ENCODE results near the gene GOPC. TPM values are rescaled to one million over a fixed set of nuclear protein-coding genes. Genes with fewer than 3 reads are reported as not detected.
A peak's percentile ranks its signal among the peaks of the same experiment; 100 is the strongest.

GOPC gene
- total RNA-seq, 1 donor from 2014 or later = 33.4 TPM

DNA sequence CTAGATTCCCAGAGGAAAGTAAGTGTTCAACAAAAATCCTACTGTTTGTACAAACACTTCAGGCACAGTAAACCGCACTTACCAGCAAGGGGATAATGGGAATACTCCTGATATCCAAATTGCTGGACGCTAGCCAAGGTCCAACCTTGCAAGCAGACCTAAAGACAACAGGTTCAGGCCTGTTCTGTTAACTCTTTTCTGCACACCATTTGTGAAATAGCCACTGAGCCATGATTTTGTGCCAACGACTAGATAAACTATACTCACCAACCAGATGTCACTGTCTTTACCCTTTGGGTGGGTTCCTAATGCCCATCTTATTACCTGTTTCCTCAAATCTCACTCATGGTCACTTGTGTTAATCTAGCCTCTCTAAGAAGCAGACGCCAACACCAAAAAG, 43.5 kb downstream of the GOPC start:
- no peak overlapping the region for H3K4me3 Mint-ChIP-seq (ENCODE audit: unreplicated experiment)
- no peaks in the 10 kb centered on the region for H3K27me3 Mint-ChIP-seq (ENCODE audit: unreplicated experiment)
- H3K27ac Mint-ChIP-seq (ENCODE audit: unreplicated experiment) = peak overlapping the region; percentile 41
- H3K9me3 Mint-ChIP-seq (ENCODE audit: unreplicated experiment) = no peaks in the 10 kb centered on the region
- no peaks in the 10 kb centered on the region for H3K36me3 Mint-ChIP-seq (ENCODE audit: unreplicated experiment)
- no peak for DNase-seq
- peaks cover 2% of the 10 kb centered on the region for H3K4me1 Mint-ChIP-seq (ENCODE audit: low read depth, unreplicated experiment)
- TF ChIP-seq, protein P1, sequence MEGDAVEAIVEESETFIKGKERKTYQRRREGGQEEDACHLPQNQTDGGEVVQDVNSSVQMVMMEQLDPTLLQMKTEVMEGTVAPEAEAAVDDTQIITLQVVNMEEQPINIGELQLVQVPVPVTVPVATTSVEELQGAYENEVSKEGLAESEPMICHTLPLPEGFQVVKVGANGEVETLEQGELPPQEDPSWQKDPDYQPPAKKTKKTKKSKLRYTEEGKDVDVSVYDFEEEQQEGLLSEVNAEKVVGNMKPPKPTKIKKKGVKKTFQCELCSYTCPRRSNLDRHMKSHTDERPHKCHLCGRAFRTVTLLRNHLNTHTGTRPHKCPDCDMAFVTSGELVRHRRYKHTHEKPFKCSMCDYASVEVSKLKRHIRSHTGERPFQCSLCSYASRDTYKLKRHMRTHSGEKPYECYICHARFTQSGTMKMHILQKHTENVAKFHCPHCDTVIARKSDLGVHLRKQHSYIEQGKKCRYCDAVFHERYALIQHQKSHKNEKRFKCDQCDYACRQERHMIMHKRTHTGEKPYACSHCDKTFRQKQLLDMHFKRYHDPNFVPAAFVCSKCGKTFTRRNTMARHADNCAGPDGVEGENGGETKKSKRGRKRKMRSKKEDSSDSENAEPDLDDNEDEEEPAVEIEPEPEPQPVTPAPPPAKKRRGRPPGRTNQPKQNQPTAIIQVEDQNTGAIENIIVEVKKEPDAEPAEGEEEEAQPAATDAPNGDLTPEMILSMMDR (IDR thresholded peaks at IDR 0.05; ENCODE audit: partially characterized antibody, unreplicated experiment) = no peak

DNA sequence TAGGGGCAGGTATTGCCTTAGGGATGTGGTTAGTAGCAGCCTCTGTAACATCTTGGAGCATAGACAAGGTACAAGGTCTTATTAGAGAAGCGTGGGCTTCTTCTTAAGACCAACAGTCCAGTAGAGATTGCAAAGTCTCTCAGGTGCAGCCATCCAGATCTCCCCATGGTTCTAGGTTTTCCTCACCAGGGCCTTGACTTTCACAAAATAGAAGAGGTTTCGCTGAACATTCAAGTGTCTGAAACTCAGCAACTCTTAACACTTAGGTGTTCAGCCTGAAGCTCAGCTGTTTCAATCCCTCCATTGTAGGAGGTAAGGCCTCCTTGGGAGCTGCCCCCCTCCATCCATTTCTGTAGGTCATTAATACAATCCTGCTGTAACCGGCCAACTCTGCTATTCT, 44.4 kb downstream of the GOPC start:
- Mint-ChIP-seq H3K4me1 (ENCODE audit: low read depth, unreplicated experiment) (peaks cover 2% of the 10 kb centered on the region), H3K9me3 (ENCODE audit: unreplicated experiment) (no peaks in the 10 kb centered on the region), H3K4me3 (ENCODE audit: unreplicated experiment) (no peak overlapping the region), H3K27me3 (ENCODE audit: unreplicated experiment) (no peaks in the 10 kb centered on the region), H3K27ac (ENCODE audit: unreplicated experiment) (no peak overlapping the region), H3K36me3 (ENCODE audit: unreplicated experiment) (no peaks in the 10 kb centered on the region)
- DNase-seq = no peak
- TF ChIP-seq, protein P1 (IDR thresholded peaks at IDR 0.05; ENCODE audit: partially characterized antibody, unreplicated experiment) = no peak

DNA sequence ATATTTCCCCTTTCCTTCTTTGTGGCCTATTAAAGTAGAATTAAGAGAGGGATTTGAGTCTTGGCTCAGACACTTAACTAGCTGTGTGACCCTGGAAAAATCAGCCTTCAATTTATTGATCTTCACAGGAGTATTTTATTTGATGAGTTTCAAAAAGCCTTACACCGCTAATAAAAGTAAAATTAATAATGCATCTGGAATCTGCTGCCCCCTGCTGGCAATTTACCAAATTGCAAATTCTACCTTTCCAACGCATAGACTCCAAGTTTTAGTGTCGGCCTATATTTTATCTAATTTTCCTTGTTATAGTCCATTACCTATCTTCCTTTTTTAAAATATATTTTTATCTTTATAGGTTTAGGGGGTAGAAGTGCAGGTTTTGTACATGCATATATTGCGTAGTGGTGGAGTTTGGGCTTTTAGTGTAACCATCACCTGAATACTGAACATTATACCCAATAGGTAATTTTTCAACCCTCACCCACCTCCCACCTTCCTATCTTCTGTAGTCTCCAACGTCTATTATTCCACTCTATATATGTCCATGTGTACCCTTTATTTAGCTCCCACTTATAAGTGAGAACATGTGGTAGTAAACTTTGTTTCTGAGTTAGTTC, 46.3 kb downstream of the GOPC start:
- Mint-ChIP-seq H3K27me3 (ENCODE audit: unreplicated experiment) (no peaks in the 10 kb centered on the region), H3K4me1 (ENCODE audit: low read depth, unreplicated experiment) (peaks cover 2% of the 10 kb centered on the region), H3K4me3 (ENCODE audit: unreplicated experiment) (no peak overlapping the region), H3K9me3 (ENCODE audit: unreplicated experiment) (no peaks in the 10 kb centered on the region), H3K27ac (ENCODE audit: unreplicated experiment) (no peak overlapping the region), H3K36me3 (ENCODE audit: unreplicated experiment) (no peaks in the 10 kb centered on the region)
- TF ChIP-seq, protein P1 (IDR thresholded peaks at IDR 0.05; ENCODE audit: partially characterized antibody, unreplicated experiment) = peak; percentile 99
- peak; percentile 29 for DNase-seq

DNA sequence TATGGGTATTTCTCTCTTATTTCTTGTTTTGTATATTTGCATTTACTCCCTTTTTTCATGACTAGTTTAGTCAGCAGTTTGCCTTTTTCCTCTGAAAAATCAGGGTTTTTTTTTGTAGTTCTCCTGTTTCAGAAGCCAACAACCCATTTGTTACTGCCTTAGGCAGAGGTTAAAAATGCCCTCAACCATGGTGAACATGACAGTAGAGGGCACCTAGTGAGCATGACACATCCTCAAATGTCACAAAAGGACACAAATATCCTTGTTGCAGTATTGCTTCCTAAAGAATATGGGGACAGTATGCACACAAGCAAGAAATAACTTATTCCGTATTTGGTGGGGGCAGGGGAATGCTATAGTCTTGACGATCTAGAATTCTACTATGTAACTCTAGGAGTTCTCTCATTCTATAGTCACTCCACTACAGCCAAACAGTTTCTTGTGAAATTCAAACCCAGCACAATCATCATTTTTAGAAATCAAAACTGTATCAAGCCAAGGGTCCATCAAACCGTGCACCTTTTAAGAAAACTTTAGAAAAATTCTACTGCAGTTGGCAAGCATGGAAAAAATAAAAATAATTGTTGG, 47.0 kb downstream of the GOPC start:
- no peak for DNase-seq
- Mint-ChIP-seq H3K4me1 (ENCODE audit: low read depth, unreplicated experiment) (peaks cover 2% of the 10 kb centered on the region), H3K27ac (ENCODE audit: unreplicated experiment) (no peak overlapping the region), H3K9me3 (ENCODE audit: unreplicated experiment) (no peaks in the 10 kb centered on the region), H3K27me3 (ENCODE audit: unreplicated experiment) (no peaks in the 10 kb centered on the region), H3K36me3 (ENCODE audit: unreplicated experiment) (no peaks in the 10 kb centered on the region), H3K4me3 (ENCODE audit: unreplicated experiment) (no peak overlapping the region)
- TF ChIP-seq, protein P1 (IDR thresholded peaks at IDR 0.05; ENCODE audit: partially characterized antibody, unreplicated experiment) = no peak

DNA sequence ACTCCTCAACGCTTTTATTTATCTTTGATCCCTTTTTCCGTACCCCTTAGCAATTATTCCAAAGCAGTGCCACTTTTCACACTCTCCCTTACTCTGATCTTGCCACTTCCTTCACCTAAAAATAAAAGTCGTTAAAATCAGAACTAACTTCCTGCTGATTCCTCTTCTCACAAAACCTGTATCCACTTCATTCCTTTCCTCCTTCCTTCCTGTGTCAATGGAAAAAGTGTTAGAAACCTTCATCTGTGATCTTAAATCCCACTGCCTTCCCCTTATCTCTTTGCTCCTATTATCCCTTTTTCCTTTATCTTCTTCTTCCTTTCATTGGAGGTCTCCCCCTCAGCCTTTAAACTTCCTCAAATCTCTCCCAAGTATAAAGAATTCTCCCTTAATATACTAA, 49.2 kb downstream of the GOPC start:
- no peak for DNase-seq
- TF ChIP-seq, protein P1 (IDR thresholded peaks at IDR 0.05; ENCODE audit: partially characterized antibody, unreplicated experiment) = no peak
- H3K36me3 Mint-ChIP-seq (ENCODE audit: unreplicated experiment) = no peaks in the 10 kb centered on the region
- no peak overlapping the region for H3K27ac Mint-ChIP-seq (ENCODE audit: unreplicated experiment)
- H3K4me3 Mint-ChIP-seq (ENCODE audit: unreplicated experiment) = no peak overlapping the region
- H3K9me3 Mint-ChIP-seq (ENCODE audit: unreplicated experiment) = no peaks in the 10 kb centered on the region
- no peaks in the 10 kb centered on the region for H3K27me3 Mint-ChIP-seq (ENCODE audit: unreplicated experiment)
- peaks cover 1% of the 10 kb centered on the region for H3K4me1 Mint-ChIP-seq (ENCODE audit: low read depth, unreplicated experiment)

All from glutamatergic neuron (in vitro differentiated cells).